ENCODE data around the gene SFXN3. TPM values are rescaled to one million over a fixed set of nuclear protein-coding genes. Genes with fewer than 3 reads are reported as not detected.

Gene SFXN3
- total RNA-seq, 1 experiment from 2014 or later = 5.6 TPM

DNA sequence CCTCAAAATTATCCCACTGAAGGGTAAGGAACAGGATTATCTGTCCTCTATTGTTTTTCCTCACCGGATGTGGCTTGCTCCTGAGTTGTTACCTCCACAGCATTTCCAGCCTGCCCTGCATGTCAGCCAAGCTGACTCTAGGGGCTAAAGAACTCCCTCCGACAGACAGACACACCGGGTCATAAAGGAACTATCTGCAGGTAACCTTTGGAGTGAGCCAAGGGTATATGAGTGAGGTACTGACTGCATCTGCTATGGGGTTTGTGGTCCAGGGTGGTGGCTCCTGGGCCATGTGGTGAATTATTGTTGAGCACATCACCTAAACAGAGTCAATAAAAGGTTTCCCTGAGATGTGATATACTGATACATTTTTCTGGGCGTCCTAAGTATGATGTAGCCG, 23.8 kb downstream of the SFXN3 start:
- no peak for ATAC-seq
- H3K9me3 Mint-ChIP-seq = no peaks in the 10 kb centered on the region
- CTCF ChIA-PET = interaction anchor here (0.7 to 10.4 kb wide), 9 partner anchors 9 to 107 kb away, joined by 3 to 181 read pairs (median 4); no protein-coding TSS in a partner anchor
- POLR2A ChIA-PET = no interaction called here
- H3K4me1 Mint-ChIP-seq = peaks cover 20% of the 10 kb centered on the region
- H3K27me3 Mint-ChIP-seq (ENCODE audit: low read depth) = peaks cover 22% of the 10 kb centered on the region
- no peak overlapping the region for H3K27ac Mint-ChIP-seq
- H3K36me3 Mint-ChIP-seq = peaks cover 3% of the 10 kb centered on the region; the same call in 1 of the 2 replicates
- TF ChIP-seq JAZF1 (CRISPR knock-in tag; IDR thresholded peaks at IDR 0.05) = no peak
- no peak for TF ChIP-seq HMGA2 (CRISPR knock-in tag; IDR thresholded peaks at IDR 0.05)
- no peak for TF ChIP-seq SOX15 (CRISPR knock-in tag; IDR thresholded peaks at IDR 0.05)
- TF ChIP-seq TEAD4 (CRISPR knock-in tag; IDR thresholded peaks at IDR 0.05) = no peak
- DNase-seq (ENCODE audit: low spot score) = no peak
- no peak overlapping the region for H3K4me3 Mint-ChIP-seq

DNA sequence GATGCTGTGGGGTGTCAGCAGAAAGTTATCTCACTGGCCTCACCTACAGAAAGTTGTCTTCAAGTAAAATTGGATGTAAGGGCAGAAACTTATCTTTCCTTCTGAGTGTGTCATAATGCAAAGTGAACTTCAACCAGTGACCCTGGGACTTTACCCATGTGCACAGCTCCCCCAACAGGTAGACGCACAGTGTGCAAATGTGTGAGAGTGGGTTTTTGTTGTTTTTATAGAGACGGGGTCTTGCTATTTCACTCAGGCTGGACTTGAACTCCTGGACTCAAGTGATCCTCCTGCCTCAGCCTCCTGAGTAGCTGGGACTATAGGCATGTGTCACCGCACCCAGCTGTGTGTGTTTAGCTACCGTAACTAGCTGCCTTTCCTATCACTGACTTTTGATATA, 24.4 kb downstream of the SFXN3 start:
- ChIA-PET CTCF (interaction anchor here (0.7 to 10.4 kb wide), 9 partner anchors 9 to 106 kb away, joined by 3 to 181 read pairs (median 4); no protein-coding TSS in a partner anchor), POLR2A (interaction anchor here (0.6 kb wide), 1 partner anchor 14 kb away, joined by 3 read pairs; no protein-coding TSS in a partner anchor)
- Mint-ChIP-seq H3K4me1 (peaks cover 20% of the 10 kb centered on the region), H3K9me3 (no peaks in the 10 kb centered on the region), H3K4me3 (no peak overlapping the region), H3K27ac (no peak overlapping the region), H3K36me3 (peaks cover 3% of the 10 kb centered on the region; the same call in 1 of the 2 replicates), H3K27me3 (ENCODE audit: low read depth) (peaks cover 17% of the 10 kb centered on the region)
- no peak for DNase-seq (ENCODE audit: low spot score)
- no peak for TF ChIP-seq KAT7 (CRISPR knock-in tag; IDR thresholded peaks at IDR 0.05; ENCODE audit: borderline replicate concordance)
- no peak for TF ChIP-seq SMAD3 (CRISPR knock-in tag; IDR thresholded peaks at IDR 0.05; ENCODE audit: borderline replicate concordance)
- no peak for TF ChIP-seq JUN (CRISPR knock-in tag; IDR thresholded peaks at IDR 0.05)
- TF ChIP-seq, protein P1, sequence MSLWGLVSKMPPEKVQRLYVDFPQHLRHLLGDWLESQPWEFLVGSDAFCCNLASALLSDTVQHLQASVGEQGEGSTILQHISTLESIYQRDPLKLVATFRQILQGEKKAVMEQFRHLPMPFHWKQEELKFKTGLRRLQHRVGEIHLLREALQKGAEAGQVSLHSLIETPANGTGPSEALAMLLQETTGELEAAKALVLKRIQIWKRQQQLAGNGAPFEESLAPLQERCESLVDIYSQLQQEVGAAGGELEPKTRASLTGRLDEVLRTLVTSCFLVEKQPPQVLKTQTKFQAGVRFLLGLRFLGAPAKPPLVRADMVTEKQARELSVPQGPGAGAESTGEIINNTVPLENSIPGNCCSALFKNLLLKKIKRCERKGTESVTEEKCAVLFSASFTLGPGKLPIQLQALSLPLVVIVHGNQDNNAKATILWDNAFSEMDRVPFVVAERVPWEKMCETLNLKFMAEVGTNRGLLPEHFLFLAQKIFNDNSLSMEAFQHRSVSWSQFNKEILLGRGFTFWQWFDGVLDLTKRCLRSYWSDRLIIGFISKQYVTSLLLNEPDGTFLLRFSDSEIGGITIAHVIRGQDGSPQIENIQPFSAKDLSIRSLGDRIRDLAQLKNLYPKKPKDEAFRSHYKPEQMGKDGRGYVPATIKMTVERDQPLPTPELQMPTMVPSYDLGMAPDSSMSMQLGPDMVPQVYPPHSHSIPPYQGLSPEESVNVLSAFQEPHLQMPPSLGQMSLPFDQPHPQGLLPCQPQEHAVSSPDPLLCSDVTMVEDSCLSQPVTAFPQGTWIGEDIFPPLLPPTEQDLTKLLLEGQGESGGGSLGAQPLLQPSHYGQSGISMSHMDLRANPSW (CRISPR knock-in tag; conservative IDR thresholded peaks at IDR 0.05; ENCODE audit: low read depth) = no peak
- no peak for TF ChIP-seq ETV6 (CRISPR knock-in tag; IDR thresholded peaks at IDR 0.05)
- no peak for TF ChIP-seq USF1 (CRISPR knock-in tag; IDR thresholded peaks at IDR 0.05)
- TF ChIP-seq TP53 (CRISPR knock-in tag; IDR thresholded peaks at IDR 0.05) = no peak
- TF ChIP-seq ZNF317 (CRISPR knock-in tag; IDR thresholded peaks at IDR 0.05; ENCODE audit: borderline replicate concordance, low read depth) = no peak
- no peak for TF ChIP-seq ZBTB21 (CRISPR knock-in tag; IDR thresholded peaks at IDR 0.05; ENCODE audit: borderline replicate concordance)
- TF ChIP-seq CBFB (CRISPR knock-in tag; IDR thresholded peaks at IDR 0.05; ENCODE audit: low read depth) = no peak
- no peak for TF ChIP-seq ELF4 (CRISPR knock-in tag; IDR thresholded peaks at IDR 0.05; ENCODE audit: low read depth)
- TF ChIP-seq ARID4B (CRISPR knock-in tag; IDR thresholded peaks at IDR 0.05; ENCODE audit: borderline replicate concordance) = no peak
- TF ChIP-seq NR1H2 (CRISPR knock-in tag; IDR thresholded peaks at IDR 0.05) = no peak
- TF ChIP-seq ZNF263 (CRISPR knock-in tag; IDR thresholded peaks at IDR 0.05; ENCODE audit: low read depth) = no peak
- no peak for TF ChIP-seq E2F5 (CRISPR knock-in tag; IDR thresholded peaks at IDR 0.05)
- TF ChIP-seq NR2C2 (CRISPR knock-in tag; IDR thresholded peaks at IDR 0.05) = no peak
- no peak for ATAC-seq

All from WTC11 (cell line).